ENCODE data around the gene ADGRB3.
"Not testable (repeated sequence)": the region's sequence is repeated elsewhere in the genome, so short reads cannot be mapped to it uniquely, and the experiment has no call there.

The ADGRB3 gene

GRCh38 chr6:68740828-68741500 lies 105.9 kb downstream of the ADGRB3 start:
- DNase-seq (ENCODE audit: low spot score): no peak

- no peak for DNase-seq (ENCODE audit: low spot score)
Measured at GRCh38 chr6:68741501-68742386, 106.7 kb downstream of the ADGRB3 start.

GRCh38 chr6:68743099-68743498 lies 108.0 kb downstream of the ADGRB3 start:
- no peak for DNase-seq (ENCODE audit: low spot score)

- not testable (repeated sequence) for DNase-seq (ENCODE audit: low spot score)
Measured at GRCh38 chr6:68744376-68744775, 109.3 kb downstream of the ADGRB3 start.

GRCh38 chr6:68746376-68746775 lies 111.3 kb downstream of the ADGRB3 start:
- no peak for DNase-seq (ENCODE audit: low spot score)

GRCh38 chr6:68747110-68747790 lies 112.2 kb downstream of the ADGRB3 start:
- DNase-seq (ENCODE audit: low spot score): no peak

GRCh38 chr6:68747832-68748231 lies 112.8 kb downstream of the ADGRB3 start:
- DNase-seq (ENCODE audit: low spot score): not testable (repeated sequence)

GRCh38 chr6:68754681-68755213 lies 119.7 kb downstream of the ADGRB3 start:
- DNase-seq (ENCODE audit: low spot score): no peak

GRCh38 chr6:68756454-68757375 lies 121.6 kb downstream of the ADGRB3 start:
- no peak for DNase-seq (ENCODE audit: low spot score)

- DNase-seq (ENCODE audit: low spot score): no peak
Measured at GRCh38 chr6:68757821-68758220, 122.7 kb downstream of the ADGRB3 start.

GRCh38 chr6:68758559-68758958 lies 123.5 kb downstream of the ADGRB3 start:
- no peak for DNase-seq (ENCODE audit: low spot score)

GRCh38 chr6:68760485-68760884 lies 125.4 kb downstream of the ADGRB3 start:
- DNase-seq (ENCODE audit: low spot score): no peak

GRCh38 chr6:68760941-68761676 lies 126.0 kb downstream of the ADGRB3 start:
- no peak for DNase-seq (ENCODE audit: low spot score)

- no peak for DNase-seq (ENCODE audit: low spot score)
Measured at GRCh38 chr6:68761985-68762384, 126.9 kb downstream of the ADGRB3 start.

GRCh38 chr6:68771426-68771825 lies 136.3 kb downstream of the ADGRB3 start:
- DNase-seq (ENCODE audit: low spot score): no peak

- no peak for DNase-seq (ENCODE audit: low spot score)
Measured at GRCh38 chr6:68774843-68775242, 139.8 kb downstream of the ADGRB3 start.

- no peak for DNase-seq (ENCODE audit: low spot score)
Measured at GRCh38 chr6:68776354-68776753, 141.3 kb downstream of the ADGRB3 start.

- DNase-seq (ENCODE audit: low spot score): no peak
Measured at GRCh38 chr6:68777956-68778355, 142.9 kb downstream of the ADGRB3 start.

- no peak for DNase-seq (ENCODE audit: low spot score)
Measured at GRCh38 chr6:68778356-68779020, 143.4 kb downstream of the ADGRB3 start.

- no peak for DNase-seq (ENCODE audit: low spot score)
Measured at GRCh38 chr6:68779366-68779765, 144.3 kb downstream of the ADGRB3 start.
